Lower lobe of right lung (tissue), 2 donors: Measurements from ENCODE around the gene BLACAT1. TPM values are rescaled to one million over a fixed set of nuclear protein-coding genes. Genes with fewer than 3 reads are reported as not detected.

ENCODE experiments used
- ATAC-seq, 2 donors: fragments of 200-7000 bp; cut with Tn5 transposase; one replicate each; pipeline ENCODE4 v1.9.1; 2020 to 2022; ENCODE audit warnings: mild to moderate bottlenecking in 2 of 2, moderate library complexity in 2 of 2
- DNase-seq: peaks from one replicate; pipeline ENCODE4 v3.0.0-alpha.2; 2020
- H3K27ac ChIP-seq: fragments of 200-600 bp; one replicate; pipeline ENCODE4 v1.8.0; 2022
- H3K27me3 ChIP-seq: fragments of 200-600 bp; one replicate; pipeline ENCODE4 v1.8.0; 2022; ENCODE audit warnings: low read depth
- H3K36me3 ChIP-seq: fragments of 200-600 bp; one replicate; pipeline ENCODE4 v1.8.0; 2022; ENCODE audit warnings: mild to moderate bottlenecking
- H3K4me1 ChIP-seq: fragments of 200-600 bp; one replicate; pipeline ENCODE4 v1.8.0; 2022
- H3K4me3 ChIP-seq: fragments of 200-600 bp; one replicate; pipeline ENCODE4 v1.8.0; 2022; ENCODE audit warnings: mild to moderate bottlenecking
- H3K9me3 ChIP-seq: fragments of 200-600 bp; one replicate; pipeline ENCODE4 v1.8.0; 2022
- intact Hi-C: fragments of 100-400 bp; cut with DNase I; formaldehyde crosslinking; loops from one replicate; pipeline ENCODE4 v1.11.0; 2022
- total RNA-seq: library from RNA; stranded (reverse); fragmentation: NEBNext Ultra II Directional; extraction: Animal tissue kit (Norgen Biotek cat#: 25700); gene quantifications from one replicate; pipeline ENCODE4 v1.2.1, GENCODE V29; 2021
- TF ChIP-seq, protein P1 (sequence below): fragments of 200-600 bp; IDR thresholded peaks from one replicate; pipeline ENCODE4 v1.8.0; 2022; ENCODE audit warnings: antibody characterized with exemption, mild to moderate bottlenecking
- donor health status: DM: no; HTN: yes; CAD: no; lungs with severe emphysema.

The BLACAT1 gene
- total RNA-seq, 1 donor from 2014 or later = 1.0 TPM

DNA sequence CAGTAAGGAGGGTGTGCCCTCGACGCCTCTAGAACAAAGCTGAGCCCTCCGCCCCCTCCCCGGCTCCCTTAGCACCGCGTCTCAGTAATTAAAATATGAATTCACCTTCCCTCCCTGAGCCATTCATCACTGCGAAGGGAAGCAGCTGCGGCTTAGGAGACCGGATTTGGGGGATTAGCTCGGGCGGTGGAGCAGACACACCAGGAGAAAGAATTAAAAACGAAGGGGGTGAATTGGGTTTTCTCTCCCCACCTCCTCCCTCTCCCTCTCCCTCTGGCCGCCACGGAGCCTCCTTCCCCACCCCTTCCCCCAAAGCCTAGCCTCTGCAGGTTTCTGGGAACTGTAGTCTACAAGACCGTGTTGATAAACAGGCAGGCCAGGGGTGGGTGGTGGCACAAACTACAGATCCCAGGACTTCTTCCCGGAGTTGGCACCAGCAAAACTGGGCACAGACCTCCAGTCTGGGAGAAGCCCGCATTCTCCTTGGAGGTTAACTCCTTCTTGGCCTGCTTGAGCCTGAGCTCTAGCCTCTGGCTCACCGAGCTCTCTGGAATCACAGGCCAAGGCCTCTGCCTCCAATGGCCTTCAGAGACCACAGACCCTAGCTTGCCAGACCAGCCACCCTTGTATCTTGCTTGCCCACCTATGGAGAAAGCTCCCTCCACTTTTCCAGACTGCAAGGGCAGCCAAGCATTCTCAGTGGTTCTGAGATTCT lies 10.8 kb downstream of the BLACAT1 start:
- DNase-seq (no peak), ATAC-seq (no peak)
- no peaks in the 10 kb centered on the region for H3K36me3 ChIP-seq
- H3K27me3 ChIP-seq = no peaks in the 10 kb centered on the region
- no peak overlapping the region for H3K4me3 ChIP-seq
- TF ChIP-seq, protein P1, sequence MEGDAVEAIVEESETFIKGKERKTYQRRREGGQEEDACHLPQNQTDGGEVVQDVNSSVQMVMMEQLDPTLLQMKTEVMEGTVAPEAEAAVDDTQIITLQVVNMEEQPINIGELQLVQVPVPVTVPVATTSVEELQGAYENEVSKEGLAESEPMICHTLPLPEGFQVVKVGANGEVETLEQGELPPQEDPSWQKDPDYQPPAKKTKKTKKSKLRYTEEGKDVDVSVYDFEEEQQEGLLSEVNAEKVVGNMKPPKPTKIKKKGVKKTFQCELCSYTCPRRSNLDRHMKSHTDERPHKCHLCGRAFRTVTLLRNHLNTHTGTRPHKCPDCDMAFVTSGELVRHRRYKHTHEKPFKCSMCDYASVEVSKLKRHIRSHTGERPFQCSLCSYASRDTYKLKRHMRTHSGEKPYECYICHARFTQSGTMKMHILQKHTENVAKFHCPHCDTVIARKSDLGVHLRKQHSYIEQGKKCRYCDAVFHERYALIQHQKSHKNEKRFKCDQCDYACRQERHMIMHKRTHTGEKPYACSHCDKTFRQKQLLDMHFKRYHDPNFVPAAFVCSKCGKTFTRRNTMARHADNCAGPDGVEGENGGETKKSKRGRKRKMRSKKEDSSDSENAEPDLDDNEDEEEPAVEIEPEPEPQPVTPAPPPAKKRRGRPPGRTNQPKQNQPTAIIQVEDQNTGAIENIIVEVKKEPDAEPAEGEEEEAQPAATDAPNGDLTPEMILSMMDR = no peak
- intact Hi-C loops = no loop called here
- H3K9me3 ChIP-seq = no peaks in the 10 kb centered on the region
- no peak overlapping the region for H3K27ac ChIP-seq
- peaks cover 47% of the 10 kb centered on the region for H3K4me1 ChIP-seq

DNA sequence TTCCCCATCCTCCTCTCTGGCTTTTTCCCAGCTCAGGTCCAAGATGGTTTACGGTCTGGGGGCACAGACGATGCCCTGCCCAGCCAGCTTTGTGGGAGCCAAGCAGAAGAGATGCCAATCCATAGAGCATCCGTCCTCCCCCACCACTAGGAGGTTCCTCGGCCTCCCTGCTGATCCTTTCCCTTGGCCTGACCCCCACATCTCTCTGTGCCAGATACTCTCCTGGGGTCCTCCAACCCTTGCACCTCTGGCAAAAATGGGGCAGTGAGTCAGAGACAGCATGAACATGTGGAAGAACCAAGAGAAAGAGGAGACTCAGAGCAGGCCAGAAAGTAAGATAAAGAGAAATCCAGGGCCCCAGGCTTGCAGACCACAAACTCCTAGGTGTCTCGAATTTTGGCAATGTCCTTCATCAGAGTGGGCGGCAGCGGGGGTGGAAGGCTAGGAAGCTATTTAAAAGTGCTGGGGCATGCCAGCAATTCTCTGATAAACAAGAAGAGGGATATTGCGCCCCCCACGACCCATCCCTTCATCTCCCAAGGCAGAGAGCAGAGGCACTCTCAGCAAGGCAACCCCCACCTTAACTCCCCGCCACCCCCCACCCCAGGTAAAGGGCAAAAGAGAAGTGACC lies 11.4 kb downstream of the BLACAT1 start:
- Histone ChIP-seq H3K9me3 (no peaks in the 10 kb centered on the region), H3K4me1 (peaks cover 50% of the 10 kb centered on the region), H3K4me3 (no peak overlapping the region), H3K27me3 (no peaks in the 10 kb centered on the region), H3K36me3 (no peaks in the 10 kb centered on the region), H3K27ac (no peak overlapping the region)
- intact Hi-C loops = no loop called here
- TF ChIP-seq, protein P1 = no peak
- ATAC-seq (no peak), DNase-seq (no peak)

DNA sequence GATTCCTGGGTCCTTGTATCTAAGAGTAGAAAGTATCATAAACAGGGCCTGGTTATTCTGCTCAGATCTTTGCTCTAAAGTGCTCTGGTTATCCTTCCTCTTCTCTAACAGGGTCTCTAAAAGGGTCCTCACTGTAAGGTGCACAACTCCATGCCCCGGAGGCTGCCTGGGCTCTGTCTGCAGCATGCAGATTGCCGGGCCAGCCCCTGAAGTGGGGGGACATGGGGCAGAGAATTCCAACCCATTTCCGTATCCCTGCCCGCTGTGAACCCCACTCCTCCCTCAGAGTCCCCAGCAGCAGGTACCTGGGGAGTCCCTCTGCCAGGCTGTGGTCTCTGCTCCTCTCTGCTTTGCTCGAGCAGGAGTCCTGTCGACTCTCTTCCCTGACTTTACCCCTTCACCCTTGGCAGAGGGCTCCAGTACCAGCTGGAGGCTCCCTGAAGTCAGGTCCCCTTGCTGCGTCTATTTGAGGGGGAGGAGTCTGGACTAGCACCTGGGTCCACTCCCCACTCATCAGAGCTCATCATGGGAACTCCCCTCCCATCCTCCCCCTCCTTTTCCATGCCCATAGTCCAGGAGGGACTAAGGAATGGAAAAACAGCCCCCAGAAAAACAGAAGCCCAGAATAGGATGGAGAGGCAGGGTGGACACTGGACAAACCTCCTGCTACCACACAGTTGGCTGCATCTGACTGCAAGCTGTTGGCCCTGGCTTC lies 12.1 kb downstream of the BLACAT1 start:
- H3K9me3 ChIP-seq = no peaks in the 10 kb centered on the region
- intact Hi-C loops = no loop called here
- H3K36me3 ChIP-seq = no peaks in the 10 kb centered on the region
- H3K4me1 ChIP-seq = peaks cover 56% of the 10 kb centered on the region
- no peak overlapping the region for H3K27ac ChIP-seq
- DNase-seq (no peak), ATAC-seq (no peak)
- no peak overlapping the region for H3K4me3 ChIP-seq
- TF ChIP-seq, protein P1 = no peak
- no peaks in the 10 kb centered on the region for H3K27me3 ChIP-seq

DNA sequence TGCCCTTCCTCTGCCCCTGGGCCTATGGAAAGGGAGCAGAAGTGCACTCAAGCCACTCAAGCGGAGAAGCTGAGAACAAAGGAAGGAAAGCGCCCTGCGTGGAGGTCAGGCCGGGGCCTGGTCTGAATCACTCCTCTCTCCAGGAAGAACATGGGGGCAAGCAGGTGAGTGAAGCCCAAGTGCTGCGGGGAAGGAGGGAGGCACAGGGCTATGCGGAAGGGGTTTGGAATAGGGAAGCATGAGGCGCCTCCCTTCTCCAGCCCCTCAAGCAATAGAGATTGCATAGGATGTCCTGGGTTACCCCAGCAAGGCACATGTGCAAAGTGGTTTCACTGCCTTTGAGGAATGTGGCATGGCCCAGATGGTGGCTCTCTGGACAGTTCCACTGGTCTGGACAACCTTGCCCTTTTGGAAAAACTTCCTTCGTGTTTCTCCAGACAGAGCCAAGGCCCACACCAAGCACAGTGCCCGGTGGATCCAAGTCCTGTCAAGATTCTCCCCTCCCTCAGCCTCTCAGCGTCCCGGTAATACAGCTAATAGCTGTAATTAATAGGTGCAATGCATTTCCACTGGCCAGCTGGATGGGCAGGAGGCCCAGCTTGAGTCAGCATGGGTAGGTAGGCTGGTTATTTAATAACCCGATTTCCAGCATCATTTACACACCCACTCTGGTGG lies 13.7 kb downstream of the BLACAT1 start:
- no peaks in the 10 kb centered on the region for H3K27me3 ChIP-seq
- H3K36me3 ChIP-seq = no peaks in the 10 kb centered on the region
- TF ChIP-seq, protein P1 = no peak
- H3K27ac ChIP-seq = peak overlapping the region; percentile 58
- H3K4me1 ChIP-seq = peaks cover 60% of the 10 kb centered on the region
- intact Hi-C loops = no loop called here
- H3K9me3 ChIP-seq = no peaks in the 10 kb centered on the region
- DNase-seq = peak; percentile 62
- peak; percentile 56 to 61 for ATAC-seq
- no peak overlapping the region for H3K4me3 ChIP-seq

DNA sequence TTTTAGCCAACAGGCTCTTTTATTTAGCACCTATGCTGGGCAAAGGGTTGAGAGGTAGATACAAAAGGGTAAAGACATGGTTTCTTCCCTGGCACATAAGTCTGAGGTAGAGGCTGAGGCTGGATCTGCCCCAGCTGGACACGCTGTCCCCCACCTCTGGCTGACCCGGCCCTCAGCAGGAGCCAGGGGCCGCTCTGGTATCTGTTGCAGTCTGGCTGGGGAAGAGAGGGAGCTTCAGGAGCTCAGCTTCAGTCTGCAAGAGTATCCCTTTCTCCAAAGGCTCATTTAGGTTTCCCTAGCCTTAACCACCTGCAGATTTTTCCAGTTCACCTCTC lies 14.2 kb downstream of the BLACAT1 start:
- Histone ChIP-seq H3K4me3 (no peak overlapping the region), H3K27me3 (peaks cover 2% of the 10 kb centered on the region), H3K9me3 (no peaks in the 10 kb centered on the region), H3K27ac (peak overlapping the region; percentile 58), H3K36me3 (no peaks in the 10 kb centered on the region), H3K4me1 (peaks cover 55% of the 10 kb centered on the region)
- TF ChIP-seq, protein P1 = no peak
- DNase-seq = no peak
- intact Hi-C loops = no loop called here
- no peak for ATAC-seq
